HG03460 (cell line): Measurements from ENCODE around the gene EYS.

Experiments used
- ATAC-seq: cut with Tn5 transposase; IDR thresholded peaks from one replicate; pipeline ENCODE4 v1.9.1; 2021; ENCODE audit not compliant: unreplicated experiment

EYS gene

DNA sequence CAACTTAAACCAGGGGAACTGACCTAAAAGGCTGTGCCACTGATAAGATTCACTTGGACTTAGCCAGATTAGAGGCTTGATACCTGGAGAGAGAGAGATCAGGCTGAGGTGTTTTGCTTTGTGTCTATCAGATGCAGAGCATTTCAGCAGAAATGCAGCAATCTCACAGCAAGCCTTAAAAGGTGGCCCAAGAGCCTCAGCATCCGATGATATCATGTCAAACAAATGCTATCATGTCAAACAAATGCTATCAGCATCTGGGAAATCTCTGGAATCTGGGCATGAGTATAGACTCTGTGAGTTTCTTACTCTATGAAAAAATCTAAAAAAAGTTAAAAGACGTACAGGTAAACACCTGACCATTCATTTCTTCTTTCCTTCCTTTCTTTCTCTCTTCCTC, 718.9 kb downstream of the EYS start:
- no peak for ATAC-seq

DNA sequence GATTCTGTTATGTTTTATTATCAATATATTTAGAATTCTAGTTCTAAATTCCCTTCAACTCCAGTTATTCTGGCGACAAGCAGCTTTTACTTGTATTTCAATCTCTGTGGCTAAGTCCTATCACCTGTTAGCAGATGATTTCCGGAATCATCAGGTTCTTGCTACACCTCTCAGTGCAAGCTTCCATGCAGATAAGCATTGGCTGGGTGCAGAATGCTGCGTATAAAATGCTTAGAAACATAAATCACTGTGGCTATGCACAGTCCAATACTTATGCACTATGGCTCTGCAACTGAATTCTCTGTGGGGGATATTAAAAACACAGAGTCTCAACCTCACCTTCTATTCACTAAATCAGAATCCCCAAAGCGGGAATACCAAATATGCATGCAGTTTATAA, 720.0 kb downstream of the EYS start:
- no peak for ATAC-seq

DNA sequence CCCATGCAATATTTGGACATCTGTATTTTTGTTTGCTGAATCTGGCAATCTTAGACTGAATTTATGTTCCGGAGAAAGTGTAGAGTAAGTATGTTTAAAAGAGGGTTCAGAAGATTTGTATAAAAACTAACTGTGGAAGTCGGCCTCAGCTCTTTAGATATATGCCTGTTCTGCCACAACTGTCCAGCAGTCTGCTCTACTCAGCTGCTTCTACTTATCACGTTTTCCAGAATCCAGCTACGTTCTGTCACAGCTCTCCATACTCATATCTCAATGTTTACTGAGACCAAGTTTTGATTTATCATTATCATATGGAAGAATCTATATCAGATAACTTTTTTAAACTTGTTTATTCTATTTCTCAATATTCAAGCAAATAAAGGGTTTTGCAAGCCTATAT, 721.3 kb downstream of the EYS start:
- no peak for ATAC-seq

DNA sequence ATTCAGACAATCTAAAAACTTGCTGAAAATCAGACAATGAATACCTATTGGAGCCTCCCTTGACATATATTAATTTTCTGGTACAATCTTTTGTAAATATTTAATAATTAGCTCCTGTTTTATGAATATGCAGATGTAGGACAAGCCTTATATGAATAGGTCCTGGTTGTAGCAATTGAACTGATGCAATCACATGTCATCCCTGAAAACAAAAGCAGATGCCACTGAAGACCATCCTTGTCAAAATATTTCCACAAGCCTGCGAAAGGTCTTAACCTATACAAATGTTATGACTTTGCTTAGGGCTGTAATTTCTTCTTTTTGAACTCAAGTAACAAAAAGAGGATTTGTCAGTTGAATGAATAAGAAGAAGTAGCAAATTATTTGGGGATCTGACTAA, 722.1 kb downstream of the EYS start:
- ATAC-seq: no peak

GRCh38 chr6:64983089-64983488, 723.9 kb downstream of the EYS start:
- no peak for ATAC-seq

DNA sequence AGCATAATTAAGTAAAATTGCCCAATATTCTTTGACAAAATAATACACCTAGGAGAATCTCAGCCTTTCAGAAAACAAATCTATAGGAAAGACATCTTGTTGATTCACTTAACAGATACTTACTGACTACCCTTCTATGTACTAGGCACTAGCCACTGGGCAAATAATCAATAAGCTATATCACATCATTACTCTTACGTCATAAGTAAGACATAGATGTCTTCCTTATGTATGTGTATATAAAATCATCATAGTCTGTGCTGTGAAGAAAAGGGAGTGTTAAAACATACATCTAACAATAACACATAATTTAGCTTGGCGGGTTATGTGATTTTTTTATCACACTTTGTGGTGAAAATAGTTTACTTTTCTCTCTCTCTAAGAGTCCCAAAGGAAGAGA, 733.9 kb downstream of the EYS start:
- no peak for ATAC-seq

DNA sequence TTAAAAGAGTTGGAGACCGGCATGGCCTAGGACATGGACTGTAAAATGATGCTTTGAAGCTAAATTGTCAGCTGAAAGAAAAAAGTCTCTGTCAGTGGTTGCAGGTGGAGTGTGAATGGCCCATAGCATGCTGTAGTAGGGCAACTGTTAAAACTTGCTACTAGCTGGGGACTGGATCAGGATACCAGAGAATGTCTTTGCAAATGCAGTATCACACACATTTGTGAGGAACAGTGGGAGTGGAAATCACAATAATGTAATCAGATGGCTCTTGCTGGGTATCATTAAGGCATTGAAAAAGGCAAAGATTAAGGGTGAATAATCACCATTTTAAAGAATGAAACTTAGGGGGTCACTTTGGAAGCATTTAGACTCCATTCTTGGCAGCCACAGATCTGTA, 737.9 kb downstream of the EYS start:
- no peak for ATAC-seq

- ATAC-seq: no peak
Observed at GRCh38 chr6:64955435-64955848, 751.6 kb downstream of the EYS start.

- ATAC-seq: no peak
Observed at GRCh38 chr6:64949257-64949656, 757.8 kb downstream of the EYS start.

DNA sequence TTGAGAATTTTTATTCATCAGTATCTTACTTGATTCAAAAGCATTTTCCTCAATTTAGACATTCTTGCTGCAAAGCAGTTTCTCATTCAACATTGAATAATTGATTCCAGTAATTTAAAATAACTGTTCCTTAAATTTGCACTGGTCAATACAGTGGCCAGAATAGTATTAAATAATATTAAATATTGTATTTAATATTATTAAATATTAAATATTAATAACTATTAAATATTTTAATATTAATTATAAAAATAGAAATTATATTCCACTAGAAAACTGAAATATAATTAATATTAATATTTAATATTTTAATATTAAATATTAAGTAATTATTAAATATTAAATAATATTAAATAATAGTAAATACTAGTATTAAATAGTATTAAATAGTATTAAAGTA, 758.8 kb downstream of the EYS start:
- no peak for ATAC-seq

GRCh38 chr6:64945450-64945849, 761.6 kb downstream of the EYS start:
- ATAC-seq: no peak

- no peak for ATAC-seq
Observed at GRCh38 chr6:64932486-64932885, 774.5 kb downstream of the EYS start.

DNA sequence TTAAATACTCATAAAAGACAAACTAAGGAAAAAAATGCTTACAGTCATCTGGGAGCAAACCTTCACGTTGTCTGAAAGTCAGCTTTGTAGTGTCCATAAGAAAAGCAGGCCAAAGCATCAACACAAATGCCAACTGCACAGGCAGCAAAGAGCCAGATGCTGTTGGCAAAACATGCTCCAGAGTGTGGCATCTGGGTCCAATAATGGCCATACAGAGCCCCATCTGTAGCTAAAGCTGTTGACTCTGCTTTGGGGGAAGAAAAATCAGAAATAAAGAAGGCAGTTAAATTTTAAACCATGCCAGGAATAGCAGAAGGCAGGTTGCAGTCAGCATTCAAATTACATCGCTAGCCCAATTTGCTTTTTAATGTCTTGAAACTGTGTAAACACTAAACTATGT, 776.3 kb downstream of the EYS start:
- ATAC-seq: no peak

GRCh38 chr6:64926051-64926450, 781.0 kb downstream of the EYS start:
- ATAC-seq: no peak

GRCh38 chr6:64920257-64920656, 786.8 kb downstream of the EYS start:
- no peak for ATAC-seq

DNA sequence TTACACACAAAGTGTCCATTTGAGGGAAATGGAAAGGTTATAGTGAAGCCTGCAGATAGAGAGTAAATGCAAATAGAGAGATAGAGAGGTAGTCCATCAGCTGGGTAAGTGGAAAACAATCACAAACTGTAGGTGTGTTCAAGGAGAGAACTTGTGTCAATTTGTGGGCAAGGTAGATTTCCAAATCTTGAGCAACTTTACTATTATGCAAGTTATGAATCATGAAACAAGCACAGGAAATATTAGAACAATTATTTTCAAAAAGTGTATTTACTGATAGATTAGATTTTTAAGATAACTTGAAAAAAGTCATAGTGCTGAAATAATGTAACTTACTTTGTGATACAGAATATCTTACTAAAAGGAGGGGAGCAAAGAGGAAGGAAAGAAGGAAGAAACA, 792.9 kb downstream of the EYS start:
- no peak for ATAC-seq

DNA sequence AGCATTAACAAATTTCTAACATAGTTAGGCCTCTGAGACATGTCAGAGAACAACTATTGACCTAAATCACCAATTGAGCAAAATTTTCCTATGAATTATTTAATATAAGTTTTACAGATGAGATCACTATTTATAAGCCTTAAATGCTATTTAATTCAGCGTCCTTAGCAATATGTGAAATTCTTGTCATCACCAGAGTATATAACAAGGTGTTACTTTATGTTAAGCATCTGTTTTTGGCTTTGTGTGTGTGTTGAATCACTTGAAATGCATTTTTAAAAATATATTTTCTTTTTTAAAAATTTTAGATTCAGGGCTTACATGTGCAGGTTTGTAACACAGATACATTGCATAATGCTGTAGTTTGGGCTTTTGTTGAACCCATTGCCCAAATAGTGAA, 794.1 kb downstream of the EYS start:
- ATAC-seq: no peak

DNA sequence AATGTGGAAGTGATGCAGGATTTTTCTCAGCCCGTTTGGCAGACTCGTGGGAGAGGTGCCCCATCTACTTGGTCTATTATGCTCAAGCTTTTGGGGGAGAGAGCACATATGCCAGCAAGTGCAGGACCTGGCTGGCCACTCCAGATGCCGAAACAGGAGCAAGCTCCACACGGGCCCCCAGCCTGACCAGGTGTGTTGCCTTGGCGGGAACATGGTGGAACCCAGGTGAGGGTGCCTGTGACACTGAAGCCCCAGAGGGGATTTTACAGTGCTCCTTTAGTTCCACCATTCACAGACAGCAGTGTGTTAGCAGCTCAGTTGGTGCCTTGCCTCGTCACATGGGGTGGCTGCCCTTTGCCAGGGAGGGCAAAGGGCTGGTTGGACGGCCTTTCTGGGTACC, 798.9 kb downstream of the EYS start:
- no peak for ATAC-seq

- no peak for ATAC-seq
Observed at GRCh38 chr6:64904616-64905015, 802.4 kb downstream of the EYS start.

GRCh38 chr6:64902596-64902995, 804.4 kb downstream of the EYS start:
- no peak for ATAC-seq

GRCh38 chr6:64896939-64897338, 810.1 kb downstream of the EYS start:
- ATAC-seq: no peak

DNA sequence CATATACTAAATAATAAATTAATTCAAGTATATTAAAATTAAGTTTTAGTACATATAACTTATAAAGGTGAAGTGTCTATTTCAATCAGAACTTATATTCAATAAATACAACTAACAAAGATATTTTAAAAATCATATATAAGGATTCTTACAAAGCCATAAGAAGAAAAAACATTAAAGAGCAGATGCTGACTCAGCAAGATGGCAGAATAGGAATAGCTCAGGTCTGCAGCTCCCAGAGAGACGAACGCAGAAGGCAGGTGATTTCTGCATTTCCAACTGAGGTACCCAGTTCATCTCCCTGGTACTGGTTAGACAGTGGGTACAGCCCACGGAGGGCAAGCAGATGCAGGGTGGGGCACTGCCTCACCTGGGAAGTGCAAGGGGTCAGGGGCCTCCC, 811.1 kb downstream of the EYS start:
- no peak for ATAC-seq

DNA sequence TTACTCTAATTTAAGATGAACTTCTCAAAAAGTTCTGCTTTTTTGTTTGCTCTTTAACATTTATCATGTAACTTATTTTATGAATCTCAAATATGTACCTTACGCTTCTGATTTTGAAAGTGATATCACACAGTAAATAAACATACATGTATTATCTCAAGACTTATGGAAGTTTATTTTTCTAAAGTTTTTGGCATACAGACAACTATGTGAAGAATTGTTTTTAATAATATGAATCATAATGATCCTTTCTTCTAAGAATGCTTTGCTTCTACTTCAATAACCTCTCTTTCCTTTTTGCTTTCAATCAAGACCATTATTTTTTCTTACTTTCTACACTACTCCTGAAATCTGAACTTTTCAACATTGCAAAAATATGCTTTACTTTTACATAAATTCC, 816.4 kb downstream of the EYS start:
- no peak for ATAC-seq

- ATAC-seq: no peak
Observed at GRCh38 chr6:64889144-64889543, 817.9 kb downstream of the EYS start.
